CD14-positive monocyte (primary cell): ENCODE data around the gene SLC24A4. TPM values are rescaled to one million over a fixed set of nuclear protein-coding genes. Genes with fewer than 3 reads are reported as not detected.

Source experiments
- DNase-seq, 3 donors: peaks; one replicate each; pipeline ENCODE4 v3.0.0-alpha.2; 2011 to 2022
- H2AFZ ChIP-seq: 2 replicates; pipeline ENCODE4 v1.6.0; 2012; ENCODE audit warnings: mild to moderate bottlenecking, low read depth, low read length, inconsistent platforms; ENCODE audit not compliant: insufficient read depth, poor library complexity, severe bottlenecking
- H3K27ac ChIP-seq, 2 donors: 1 replicate in 1 of 2; 2 replicates in 1 of 2; pipeline ENCODE4 v1.5.1; 2012 to 2013; ENCODE audit warnings: low read length in 2 of 2, control low read depth in 1 of 2, inconsistent platforms in 1 of 2, low read depth in 1 of 2, mild to moderate bottlenecking in 1 of 2
- H3K27me3 ChIP-seq, 2 donors: one replicate each; pipeline versions ENCODE4 v1.6.0 to v1.6.1; 2011 to 2013; ENCODE audit warnings: low read length in 2 of 2; ENCODE audit not compliant: control insufficient read depth in 2 of 2, insufficient read depth in 2 of 2
- H3K36me3 ChIP-seq, 2 donors: replicated peaks in 1 of 2; 1 replicate in 1 of 2; 2 replicates in 1 of 2; pipeline versions ENCODE4 v1.5.1 to v1.6.1; 2012 to 2013; ENCODE audit warnings: low read length in 2 of 2, control low read depth in 1 of 2, inconsistent platforms in 1 of 2, mild to moderate bottlenecking in 1 of 2; ENCODE audit not compliant: insufficient read depth in 2 of 2, control insufficient read depth in 1 of 2
- H3K4me1 ChIP-seq, 2 donors: 1 replicate in 1 of 2; 2 replicates in 1 of 2; pipeline versions ENCODE4 v1.5.1 to v1.6.1; 2012 to 2013; ENCODE audit warnings: low read length in 2 of 2, control low read depth in 1 of 2, inconsistent platforms in 1 of 2, mild to moderate bottlenecking in 1 of 2, moderate library complexity in 1 of 2; ENCODE audit not compliant: insufficient read depth in 2 of 2, control insufficient read depth in 1 of 2
- H3K4me2 ChIP-seq: replicated peaks from 2 replicates; pipeline ENCODE3; 2012; ENCODE audit warnings: low read length, moderate library complexity, mild to moderate bottlenecking; ENCODE audit not compliant: poor library complexity, severe bottlenecking; ENCODE audit errors: extremely low read depth
- H3K4me3 ChIP-seq, 3 experiments: fragments of 200-600 bp in 1 of 3; sonication (generic) in 1 of 3; replicated peaks in 1 of 3; 1 replicate in 2 of 3; 2 replicates in 1 of 3; pipeline ENCODE4 v1.5.1; 2011 to 2013; ENCODE audit warnings: low read length in 3 of 3, mild to moderate bottlenecking in 3 of 3, control low read depth in 2 of 3, low read depth in 2 of 3, inconsistent platforms in 1 of 3, moderate library complexity in 1 of 3
- H3K79me2 ChIP-seq: 2 replicates; pipeline ENCODE4 v1.6.0; 2012; ENCODE audit warnings: mild to moderate bottlenecking, control low read depth, inconsistent platforms, low read length, moderate library complexity; ENCODE audit not compliant: insufficient read depth
- H3K9ac ChIP-seq: 2 replicates; pipeline ENCODE4 v1.6.0; 2017; ENCODE audit warnings: low read length, mild to moderate bottlenecking; ENCODE audit not compliant: insufficient read depth, poor library complexity, severe bottlenecking
- H3K9me3 ChIP-seq, 2 donors: replicated peaks in 1 of 2; 1 replicate in 1 of 2; 2 replicates in 1 of 2; pipeline versions ENCODE4 v1.5.1 to v1.6.1; 2012 to 2013; ENCODE audit warnings: low read length in 2 of 2, control low read depth in 1 of 2; ENCODE audit not compliant: control insufficient read depth in 1 of 2, insufficient read depth in 1 of 2
- H4K20me1 ChIP-seq: 2 replicates; pipeline ENCODE4 v1.6.0; 2012; ENCODE audit warnings: mild to moderate bottlenecking, low read length, control low read depth, moderate library complexity; ENCODE audit not compliant: insufficient read depth
- H3K27ac Mint-ChIP-seq, 7 donors: one replicate each; pipeline ENCODE4 v1.8.0; 2020; ENCODE audit warnings: mild to moderate bottlenecking in 7 of 7, mixed read lengths in 7 of 7, moderate library complexity in 6 of 7, inconsistent platforms in 2 of 7
- H3K27me3 Mint-ChIP-seq, 3 donors: one replicate each; pipeline ENCODE4 v1.8.0; 2021 to 2022; ENCODE audit warnings: low read depth in 3 of 3, mild to moderate bottlenecking in 3 of 3, mixed read lengths in 3 of 3, moderate library complexity in 3 of 3, inconsistent platforms in 1 of 3
- H3K36me3 Mint-ChIP-seq, 2 donors: one replicate each; pipeline ENCODE4 v1.8.0; 2020; ENCODE audit warnings: mixed read lengths in 2 of 2, inconsistent platforms in 1 of 2, mild to moderate bottlenecking in 1 of 2
- H3K4me1 Mint-ChIP-seq: one replicate; pipeline ENCODE4 v1.8.0; 2020; ENCODE audit warnings: mild to moderate bottlenecking, mixed read lengths
- H3K4me3 Mint-ChIP-seq, 2 donors: one replicate each; pipeline ENCODE4 v1.8.0; 2020; ENCODE audit warnings: mild to moderate bottlenecking in 2 of 2, mixed read lengths in 2 of 2, moderate library complexity in 1 of 2
- H3K9me3 Mint-ChIP-seq, 7 donors: one replicate each; pipeline ENCODE4 v1.8.0; 2020 to 2022; ENCODE audit warnings: mixed read lengths in 7 of 7, mild to moderate bottlenecking in 6 of 7, moderate library complexity in 6 of 7, inconsistent platforms in 2 of 7
- CTCF ChIP-seq: fragments of 200-600 bp; IDR thresholded peaks from one replicate; pipeline ENCODE4 v1.8.0; 2022; ENCODE audit warnings: antibody characterized with exemption, mild to moderate bottlenecking
- WGBS: methylation state at CpG from one replicate; pipeline ENCODE4 v1.1.5; 2013; ENCODE audit warnings: missing lambda C conversion rate; ENCODE audit not compliant: insufficient coverage; 5-methylcytosine and 5-hydroxymethylcytosine counted together
- intact Hi-C, 2 donors: fragments of 100-400 bp; cut with micrococcal nuclease; formaldehyde crosslinking; loops; one replicate each; pipeline versions ENCODE4 v1.15.0 to v1.15.1; 2023
- polyA plus RNA-seq, 3 donors: library from polyadenylated mRNA; depleted of rRNA in 1 of 3; unstranded in 2 of 3; stranded (reverse) in 1 of 3; fragments of 300-500 nt in 2 of 3; fragments of >200 nt in 1 of 3; fragmentation: Illumina TruSeq in 2 of 3; gene quantifications; 1 replicate in 2 of 3; 2 replicates in 1 of 3; pipeline ENCODE4 v1.2.3, GENCODE V29; 2012 to 2021

SLC24A4 gene
- polyA plus RNA-seq, 3 donors: 20.0 to 41.9 (median 26.5) TPM

GRCh38 chr14:92310776-92311375, 12.1 kb upstream of the SLC24A4 start:
- H3K27me3 Mint-ChIP-seq: peaks cover 15 to 20% (median 20%) of the 10 kb centered on the region in 3 donors
- H3K36me3 Mint-ChIP-seq: no peaks in the 10 kb centered on the region

GRCh38 chr14:92314182-92314581, 8.8 kb upstream of the SLC24A4 start:
- Mint-ChIP-seq H3K27me3 (peaks cover 26 to 31% (median 28%) of the 10 kb centered on the region in 3 donors), H3K27ac (no peak overlapping the region), H3K4me3 (no peak overlapping the region), H3K9me3 (peaks cover 0 to 6% (median 2%) of the 10 kb centered on the region in 7 donors), H3K4me1 (peaks cover 6% of the 10 kb centered on the region), H3K36me3 (peaks cover 0 to 2% of the 10 kb centered on the region in 2 donors)
- no peak overlapping the region for H2AFZ ChIP-seq
- H3K4me1 ChIP-seq: no peaks in the 10 kb centered on the region
- no peaks in the 10 kb centered on the region for H3K36me3 ChIP-seq
- H3K4me2 ChIP-seq: no peak overlapping the region
- no peak for DNase-seq
- H3K9ac ChIP-seq: no peak overlapping the region
- no peak overlapping the region for H3K4me3 ChIP-seq
- no peaks in the 10 kb centered on the region for H3K9me3 ChIP-seq
- intact Hi-C loops: no loop called here
- peaks cover 3 to 14% of the 10 kb centered on the region in 2 donors for H3K27me3 ChIP-seq
- no peak for TF ChIP-seq CTCF
- no CpG with 5 or more reads among the region's 1 CpG for WGBS
- no peak overlapping the region for H3K27ac ChIP-seq
- H3K79me2 ChIP-seq: no peaks in the 10 kb centered on the region
- no peaks in the 10 kb centered on the region for H4K20me1 ChIP-seq

More at GRCh38 chr14:92310776-92311375, 12.1 kb upstream of the SLC24A4 start:
- H3K27ac ChIP-seq: no peak overlapping the region
- H3K4me3 Mint-ChIP-seq: no peak overlapping the region
- peaks cover 0 to 3% of the 10 kb centered on the region in 2 donors for H3K9me3 ChIP-seq
- DNase-seq: no peak
- intact Hi-C loops: no loop called here
- H3K27ac Mint-ChIP-seq: no peak overlapping the region
- H3K9ac ChIP-seq: no peak overlapping the region
- no peaks in the 10 kb centered on the region for H4K20me1 ChIP-seq
- H3K79me2 ChIP-seq: no peaks in the 10 kb centered on the region
- no peaks in the 10 kb centered on the region for H3K4me1 ChIP-seq
- H3K4me1 Mint-ChIP-seq: no peaks in the 10 kb centered on the region
- peaks cover 3 to 10% of the 10 kb centered on the region in 2 donors for H3K27me3 ChIP-seq
- no peak overlapping the region for H3K4me3 ChIP-seq
- 97% methylated on average over 4 of the region's 6 CpGs for WGBS
- TF ChIP-seq CTCF: no peak
- peaks cover 2 to 9% (median 6%) of the 10 kb centered on the region in 7 donors for H3K9me3 Mint-ChIP-seq
- H2AFZ ChIP-seq: no peak overlapping the region
- H3K4me2 ChIP-seq: no peak overlapping the region
- H3K36me3 ChIP-seq: no peaks in the 10 kb centered on the region
